Rectal smooth muscle tissue (tissue), 1 donor: ENCODE measurements around the gene SMARCD3.
A peak's percentile ranks its signal among the peaks of the same experiment; 100 is the strongest.

ENCODE experiments used
- H3K27ac ChIP-seq: one replicate; pipeline ENCODE4 v1.7.0; 2013; ENCODE audit warnings: low read depth, low read length, inconsistent platforms
- H3K27me3 ChIP-seq: one replicate; pipeline ENCODE4 v1.7.0; 2013; ENCODE audit warnings: low read length; ENCODE audit not compliant: control insufficient read depth, insufficient read depth
- H3K36me3 ChIP-seq: one replicate; pipeline ENCODE4 v1.7.0; 2013; ENCODE audit warnings: low read length; ENCODE audit not compliant: control insufficient read depth, insufficient read depth
- H3K4me1 ChIP-seq: one replicate; pipeline ENCODE4 v1.7.0; 2013; ENCODE audit warnings: low read length; ENCODE audit not compliant: control insufficient read depth, insufficient read depth
- H3K4me3 ChIP-seq: one replicate; pipeline ENCODE4 v1.7.0; 2013; ENCODE audit warnings: low read length
- H3K9ac ChIP-seq: one replicate; pipeline ENCODE4 v1.7.0; 2013; ENCODE audit warnings: low read length

The SMARCD3 gene

DNA sequence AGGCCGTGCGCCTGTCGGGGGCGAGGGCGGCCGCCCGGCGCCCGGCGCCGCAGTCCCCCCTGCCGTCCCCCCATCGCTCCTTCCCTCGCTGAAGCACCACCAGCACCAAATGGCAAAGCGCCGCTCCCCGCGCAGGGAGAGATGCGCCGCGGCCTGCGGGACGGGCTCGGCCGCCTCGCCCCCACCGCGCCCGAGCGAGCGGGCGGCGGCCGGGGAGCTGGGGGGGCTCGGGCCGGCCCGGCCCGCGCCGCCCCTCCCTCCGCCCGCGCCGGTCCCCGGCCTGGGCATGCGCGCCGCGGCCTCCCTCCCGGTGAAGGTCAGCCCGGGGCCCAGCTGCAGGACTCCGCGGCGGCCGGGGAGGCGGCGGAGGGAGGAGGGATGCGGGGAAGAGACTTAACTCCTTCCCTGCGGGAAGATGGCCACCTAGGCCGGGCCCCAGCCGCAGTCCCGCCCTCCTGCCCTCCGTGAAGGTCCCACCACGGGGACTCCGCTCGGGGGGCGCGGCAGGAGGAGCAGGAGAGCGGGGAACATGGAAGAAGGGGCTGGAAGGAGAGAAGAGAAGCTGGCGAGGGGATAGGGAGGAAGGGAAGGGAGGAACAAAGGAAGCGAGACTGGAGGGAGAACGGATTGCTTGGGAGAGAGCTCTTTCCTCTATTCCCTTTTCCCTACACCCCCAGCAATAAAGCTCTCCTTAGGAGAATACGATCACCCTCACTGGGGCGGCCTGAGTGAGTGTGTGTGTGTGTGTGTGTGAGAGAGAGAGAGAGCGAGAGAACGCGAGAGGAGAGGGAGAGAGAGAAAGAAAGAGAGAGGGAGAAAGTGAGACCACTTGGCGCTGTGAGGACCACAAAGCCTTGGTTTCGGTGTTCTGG, 3.4 kb upstream of the SMARCD3 start:
- peak overlapping the region; percentile 71 for H3K4me3 ChIP-seq
- peaks cover 6% of the 10 kb centered on the region for H3K27me3 ChIP-seq
- no peaks in the 10 kb centered on the region for H3K36me3 ChIP-seq
- peak overlapping the region; percentile 84 for H3K9ac ChIP-seq
- H3K27ac ChIP-seq: peak overlapping the region; percentile 94
- peaks cover 33% of the 10 kb centered on the region for H3K4me1 ChIP-seq

DNA sequence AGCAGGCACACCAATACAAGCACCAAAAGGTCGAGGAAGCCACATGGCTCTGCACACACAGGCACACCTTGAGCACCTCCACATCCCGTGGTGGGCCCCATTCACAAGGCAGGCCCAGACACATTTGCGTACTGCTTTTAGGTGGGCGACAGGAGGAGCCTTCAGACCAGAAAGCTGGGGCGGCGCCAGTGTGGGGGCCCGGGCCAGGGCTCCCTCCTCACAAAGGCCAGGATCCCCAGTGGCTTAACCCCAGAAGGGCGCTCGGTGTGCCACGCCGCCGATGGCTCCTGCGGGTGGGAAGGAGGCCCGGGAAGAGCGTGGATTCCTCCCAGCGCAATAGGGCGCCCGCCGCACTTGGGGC, 2.8 kb upstream of the SMARCD3 start:
- peak overlapping the region; percentile 79 for H3K27ac ChIP-seq
- peak overlapping the region; percentile 62 for H3K4me3 ChIP-seq
- peaks cover 5% of the 10 kb centered on the region for H3K27me3 ChIP-seq
- H3K4me1 ChIP-seq: peaks cover 36% of the 10 kb centered on the region
- peak overlapping the region; percentile 38 for H3K9ac ChIP-seq
- H3K36me3 ChIP-seq: no peaks in the 10 kb centered on the region

DNA sequence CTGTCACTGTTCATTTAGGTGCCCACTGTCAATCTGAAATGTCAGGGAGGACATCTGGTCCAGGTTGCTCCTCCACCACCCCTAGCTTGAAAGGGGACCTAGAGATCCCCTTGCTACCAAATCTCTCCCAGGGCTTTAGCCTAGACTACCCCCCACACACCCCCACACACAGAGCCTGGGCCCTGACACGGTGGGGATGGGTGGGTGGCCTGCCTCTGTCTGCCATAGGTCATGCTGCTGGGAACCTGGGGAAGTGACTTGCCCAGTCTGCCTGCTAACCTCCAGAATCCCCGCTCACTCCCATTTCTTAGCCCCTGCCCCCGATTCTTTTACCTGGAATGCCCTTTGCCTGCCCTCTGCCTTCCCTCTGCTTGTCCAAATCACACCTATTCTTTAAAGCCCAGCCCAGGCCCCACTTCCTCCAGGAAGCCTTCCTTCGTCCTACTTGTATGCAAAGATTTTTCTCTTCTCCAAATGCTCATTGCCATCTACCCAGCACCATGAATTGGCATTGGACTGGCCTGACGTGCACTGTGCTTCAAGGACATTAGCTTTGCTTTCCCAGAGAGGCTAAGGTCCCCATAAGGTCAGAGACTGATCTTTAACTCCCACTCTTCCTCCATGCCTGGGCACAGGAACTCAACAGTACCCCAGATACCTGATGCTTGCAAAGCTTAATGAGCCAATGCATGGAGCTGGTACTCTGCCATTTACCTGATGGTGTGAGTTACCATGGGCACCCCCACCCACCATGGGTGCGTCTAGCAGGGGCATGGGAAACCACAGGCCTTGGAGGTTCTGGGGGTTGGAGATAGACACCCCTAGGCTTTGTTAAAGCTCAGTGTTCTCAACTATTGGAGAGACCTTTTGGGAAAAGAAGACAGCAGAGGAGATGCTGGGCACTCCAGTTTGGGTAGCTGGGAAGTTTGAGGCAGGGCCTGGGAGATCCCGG, 2.0 kb upstream of the SMARCD3 start:
- Histone ChIP-seq H3K9ac (peak overlapping the region; percentile 38), H3K4me3 (peak overlapping the region; percentile 62), H3K27ac (peak overlapping the region; percentile 93), H3K36me3 (no peaks in the 10 kb centered on the region), H3K4me1 (peaks cover 36% of the 10 kb centered on the region), H3K27me3 (peaks cover 4% of the 10 kb centered on the region)

DNA sequence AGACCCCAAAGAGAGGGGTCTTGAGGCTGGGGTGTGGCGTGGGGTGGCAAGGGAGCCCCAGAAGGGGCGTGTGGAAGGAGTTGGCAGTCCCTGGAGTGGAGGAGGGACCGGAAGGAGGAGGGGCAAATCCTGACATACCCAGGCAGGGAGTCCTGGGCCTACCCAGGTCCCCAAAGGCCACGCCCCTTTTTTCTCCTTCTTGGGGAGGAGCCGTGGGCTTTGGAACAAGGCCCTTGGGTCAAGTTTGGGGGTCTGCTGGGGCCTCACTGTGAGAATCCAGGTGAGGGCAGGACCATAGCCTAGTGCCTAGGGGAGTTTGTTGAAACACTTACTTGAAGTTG, 1.2 kb upstream of the SMARCD3 start:
- Histone ChIP-seq H3K4me1 (peaks cover 41% of the 10 kb centered on the region), H3K27ac (peak overlapping the region; percentile 93), H3K9ac (no peak overlapping the region), H3K27me3 (peaks cover 10% of the 10 kb centered on the region), H3K4me3 (peak overlapping the region; percentile 65), H3K36me3 (no peaks in the 10 kb centered on the region)

DNA sequence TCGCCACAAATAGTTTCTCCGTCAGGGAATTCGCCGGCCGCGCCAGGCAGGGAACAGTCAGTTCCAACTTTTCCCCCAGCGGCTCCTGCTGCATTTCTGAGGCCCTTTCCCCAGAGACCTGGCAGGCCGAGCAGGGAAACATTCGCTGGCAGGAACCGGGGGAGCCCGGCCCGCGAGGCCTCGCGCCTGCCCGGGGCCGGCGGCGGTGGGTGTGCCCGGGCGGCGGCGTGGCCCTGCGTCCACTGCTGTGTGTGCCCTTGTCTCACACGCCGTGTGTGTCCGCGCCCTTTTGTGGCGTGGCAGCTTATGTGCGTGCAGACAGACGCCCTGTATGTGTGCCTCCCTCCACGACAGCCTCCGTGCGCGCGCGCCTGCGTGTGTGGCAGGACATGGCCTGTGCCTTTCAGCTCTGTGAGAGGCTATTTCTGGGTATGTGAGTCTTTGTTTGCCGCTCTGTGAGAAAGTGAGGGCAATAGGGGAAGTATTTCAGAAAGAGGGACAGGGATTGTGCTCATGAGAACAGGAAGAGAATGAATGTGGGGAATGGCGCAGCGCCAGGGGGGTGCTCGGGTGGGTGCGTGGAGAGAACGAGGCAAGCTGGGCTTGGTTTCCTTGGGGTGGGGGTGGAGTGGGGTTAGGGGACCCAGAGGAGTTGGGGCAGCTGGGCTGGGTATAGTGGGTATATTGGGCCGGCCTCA, 689 bp upstream of the SMARCD3 start:
- Histone ChIP-seq H3K4me1 (peaks cover 45% of the 10 kb centered on the region), H3K4me3 (peak overlapping the region; percentile 65), H3K9ac (peak overlapping the region; percentile 47), H3K36me3 (no peaks in the 10 kb centered on the region), H3K27me3 (peaks cover 10% of the 10 kb centered on the region), H3K27ac (peak overlapping the region; percentile 93)

DNA sequence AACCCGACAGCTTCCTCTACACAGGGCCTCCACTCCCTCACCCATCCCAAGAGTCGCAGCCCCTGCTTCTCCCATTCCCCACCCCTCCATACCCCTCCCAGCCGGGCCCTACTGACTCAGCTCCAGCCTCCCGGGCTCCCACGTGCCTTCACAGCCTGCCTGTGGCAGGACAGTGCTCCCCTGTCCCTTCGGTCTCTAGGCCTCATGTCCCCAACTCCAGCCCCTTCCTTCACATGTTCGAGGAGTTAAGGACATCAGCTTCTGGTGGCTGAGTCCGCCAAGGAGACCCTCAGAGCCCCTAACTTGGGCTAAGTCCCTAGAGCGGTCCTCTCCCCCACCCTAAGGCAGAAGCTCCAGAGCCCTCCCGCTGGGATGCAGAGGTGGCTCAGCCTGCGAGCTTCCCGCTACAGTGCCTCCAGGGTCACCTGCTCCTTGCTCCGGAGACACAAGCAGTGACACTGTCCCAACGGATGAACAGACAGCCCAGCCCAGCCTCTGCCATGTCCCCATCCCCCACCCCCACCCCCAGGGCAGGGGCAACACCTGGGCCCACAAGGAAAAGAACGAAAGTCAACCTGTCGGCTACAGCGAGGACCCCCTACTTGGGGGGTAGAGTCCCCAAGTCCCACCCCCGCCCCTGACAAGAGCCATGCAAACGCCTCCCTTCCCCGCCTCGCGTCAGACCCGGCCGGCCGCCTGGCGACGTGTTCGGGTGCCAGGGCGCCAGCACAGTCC, 716 bp downstream of the SMARCD3 start:
- Histone ChIP-seq H3K27me3 (peaks cover 13% of the 10 kb centered on the region), H3K4me3 (peak overlapping the region; percentile 75), H3K27ac (peak overlapping the region; percentile 84), H3K9ac (peak overlapping the region; percentile 50), H3K4me1 (peaks cover 45% of the 10 kb centered on the region), H3K36me3 (no peaks in the 10 kb centered on the region)

DNA sequence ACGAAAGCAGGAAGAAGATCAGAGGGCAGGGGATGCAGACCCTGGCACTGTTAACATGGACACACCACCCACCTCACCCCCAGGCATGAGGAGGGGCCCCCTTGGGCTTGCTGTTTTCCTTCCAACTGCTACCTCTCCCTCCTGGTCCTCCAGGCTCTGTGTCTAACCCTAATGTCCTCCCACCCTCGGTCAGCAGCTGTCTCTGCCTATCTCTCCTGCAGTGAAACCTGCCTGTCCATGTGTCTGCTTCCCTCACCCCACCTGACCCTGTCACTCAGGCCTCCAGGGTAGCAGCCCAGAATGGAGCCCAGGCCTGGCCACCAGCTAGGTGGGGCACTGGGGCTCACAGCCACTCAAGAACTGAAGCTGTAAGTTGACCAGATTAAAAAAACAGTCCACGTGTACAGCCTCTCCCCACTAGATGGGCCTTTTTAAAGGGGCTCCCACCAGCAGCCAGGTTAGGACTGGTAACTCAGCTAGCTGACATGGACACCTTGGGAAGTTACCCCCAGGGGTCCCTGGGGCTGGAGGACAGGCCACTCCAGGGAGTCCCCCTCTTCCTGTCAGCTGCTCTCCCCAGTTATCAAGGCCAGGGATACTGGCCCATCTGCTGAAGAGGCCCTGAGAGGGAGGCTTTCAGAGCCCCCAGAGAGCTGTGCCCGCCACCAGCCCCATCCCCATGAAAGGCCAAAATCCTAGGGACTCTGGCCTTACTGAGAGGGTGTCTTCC, 1.5 kb downstream of the SMARCD3 start:
- H3K27ac ChIP-seq: peak overlapping the region; percentile 84
- peak overlapping the region; percentile 75 for H3K4me3 ChIP-seq
- peaks cover 41% of the 10 kb centered on the region for H3K4me1 ChIP-seq
- no peaks in the 10 kb centered on the region for H3K36me3 ChIP-seq
- no peak overlapping the region for H3K9ac ChIP-seq
- peaks cover 13% of the 10 kb centered on the region for H3K27me3 ChIP-seq

DNA sequence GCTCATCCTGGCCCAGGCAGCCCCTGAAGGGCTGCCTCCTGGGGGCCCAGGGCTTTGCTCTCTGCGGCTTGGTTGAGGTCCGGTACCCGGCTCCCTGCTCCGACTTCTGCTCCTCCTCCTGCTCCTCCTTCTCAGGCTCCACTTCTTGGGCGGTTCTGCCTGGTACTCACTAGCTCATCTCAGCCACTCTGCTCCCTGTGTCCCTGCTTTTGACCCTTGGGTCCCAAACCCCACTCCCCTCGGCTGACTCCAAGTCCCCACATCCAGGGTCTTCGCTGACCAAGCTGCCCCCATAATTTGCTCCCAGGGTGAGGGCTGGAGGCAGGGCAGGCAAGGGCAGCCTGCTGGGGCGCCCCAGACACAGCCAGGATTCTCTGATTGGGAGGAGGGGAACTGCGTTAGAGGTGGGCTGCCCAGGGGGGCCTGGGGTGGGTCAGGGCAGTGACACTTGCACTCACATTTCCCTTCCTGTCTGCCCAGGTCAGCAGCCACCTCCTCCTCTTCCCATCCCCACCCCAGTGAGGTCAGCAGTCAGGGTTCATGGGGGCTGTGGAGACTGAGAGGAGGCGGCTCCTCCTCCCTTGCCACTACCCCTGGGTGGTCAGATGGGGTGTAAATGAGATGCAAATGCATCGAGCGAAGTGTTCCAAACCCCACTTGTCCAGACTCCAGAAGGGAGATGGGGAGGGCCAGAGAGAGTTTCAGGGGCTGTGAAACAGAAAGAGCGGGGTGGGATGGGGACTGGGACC, 2.2 kb downstream of the SMARCD3 start:
- Histone ChIP-seq H3K9ac (no peak overlapping the region), H3K4me3 (no peak overlapping the region), H3K27ac (no peak overlapping the region), H3K36me3 (no peaks in the 10 kb centered on the region), H3K27me3 (peaks cover 13% of the 10 kb centered on the region), H3K4me1 (peaks cover 41% of the 10 kb centered on the region)

DNA sequence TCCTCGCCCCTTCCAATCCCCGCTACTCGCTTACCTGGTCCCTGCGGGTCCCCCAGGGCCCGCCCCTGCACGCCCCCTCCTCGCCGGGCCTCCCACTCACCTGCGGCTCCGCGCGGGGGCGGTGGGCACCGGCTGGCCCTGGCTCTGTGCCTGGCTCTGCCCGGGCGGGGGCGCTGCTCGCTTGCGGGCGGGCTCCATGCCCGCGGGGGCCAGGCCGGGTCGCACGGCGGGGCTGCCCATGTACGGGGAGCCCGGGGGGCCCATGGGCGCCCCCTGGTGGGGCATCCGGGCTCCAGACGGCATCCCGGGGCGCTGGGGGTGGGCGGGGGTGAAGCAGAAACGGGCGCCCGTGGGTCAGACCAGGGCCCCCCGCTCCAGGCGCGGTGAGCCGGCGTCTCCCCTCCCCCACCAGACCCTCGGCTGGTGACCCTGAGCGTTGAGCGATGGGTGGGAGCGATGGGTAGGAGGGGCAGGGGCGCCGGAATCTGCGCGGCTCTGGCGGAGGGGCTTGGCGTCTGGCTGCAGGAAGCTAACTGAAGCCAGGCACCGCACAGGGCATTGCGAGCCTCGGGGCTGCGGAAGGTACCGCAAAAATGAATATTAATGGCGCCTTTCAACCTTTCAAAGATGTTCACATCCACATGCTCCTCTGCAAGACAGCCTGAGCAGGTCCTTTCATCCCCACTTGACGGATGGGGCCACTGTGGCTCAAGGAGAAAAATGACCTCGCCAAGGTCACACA, 3.0 kb downstream of the SMARCD3 start:
- Histone ChIP-seq H3K4me3 (peak overlapping the region; percentile 57), H3K27ac (no peak overlapping the region), H3K36me3 (no peaks in the 10 kb centered on the region), H3K9ac (no peak overlapping the region), H3K4me1 (peaks cover 34% of the 10 kb centered on the region), H3K27me3 (peaks cover 13% of the 10 kb centered on the region)

DNA sequence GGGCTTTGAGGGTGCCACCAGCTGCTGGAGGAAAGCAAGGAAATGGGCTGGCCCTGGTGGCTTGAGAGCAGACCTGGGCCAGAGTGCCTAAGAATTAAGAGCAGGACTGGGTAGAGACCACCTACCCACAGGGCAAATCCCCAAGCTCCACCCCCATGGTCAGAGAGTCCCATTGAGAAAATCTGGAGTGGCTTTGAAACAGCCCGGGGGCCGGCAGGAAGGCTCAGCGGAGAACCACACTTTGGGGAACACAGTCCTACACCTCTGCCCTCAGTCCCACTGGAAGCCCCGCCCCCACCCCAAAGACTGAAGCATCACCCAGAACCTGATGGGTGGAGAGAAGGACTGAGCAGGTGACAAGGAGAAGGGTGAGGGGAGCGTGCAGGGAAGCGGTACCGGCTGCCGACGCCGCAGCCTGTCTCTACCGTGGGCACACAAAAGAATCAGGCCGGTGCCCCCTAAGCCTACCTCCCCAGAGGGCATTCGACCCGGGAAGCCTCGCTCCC, 3.6 kb downstream of the SMARCD3 start:
- Histone ChIP-seq H3K4me3 (peak overlapping the region; percentile 57), H3K27me3 (peaks cover 13% of the 10 kb centered on the region), H3K4me1 (peaks cover 28% of the 10 kb centered on the region), H3K9ac (no peak overlapping the region), H3K36me3 (peaks cover 2% of the 10 kb centered on the region), H3K27ac (no peak overlapping the region)
